Measurements from ENCODE around the gene FN1.
"Not testable (repeated sequence)": the region's sequence is repeated elsewhere in the genome, so short reads cannot be mapped to it uniquely, and the experiment has no call there.

The FN1 gene

DNA sequence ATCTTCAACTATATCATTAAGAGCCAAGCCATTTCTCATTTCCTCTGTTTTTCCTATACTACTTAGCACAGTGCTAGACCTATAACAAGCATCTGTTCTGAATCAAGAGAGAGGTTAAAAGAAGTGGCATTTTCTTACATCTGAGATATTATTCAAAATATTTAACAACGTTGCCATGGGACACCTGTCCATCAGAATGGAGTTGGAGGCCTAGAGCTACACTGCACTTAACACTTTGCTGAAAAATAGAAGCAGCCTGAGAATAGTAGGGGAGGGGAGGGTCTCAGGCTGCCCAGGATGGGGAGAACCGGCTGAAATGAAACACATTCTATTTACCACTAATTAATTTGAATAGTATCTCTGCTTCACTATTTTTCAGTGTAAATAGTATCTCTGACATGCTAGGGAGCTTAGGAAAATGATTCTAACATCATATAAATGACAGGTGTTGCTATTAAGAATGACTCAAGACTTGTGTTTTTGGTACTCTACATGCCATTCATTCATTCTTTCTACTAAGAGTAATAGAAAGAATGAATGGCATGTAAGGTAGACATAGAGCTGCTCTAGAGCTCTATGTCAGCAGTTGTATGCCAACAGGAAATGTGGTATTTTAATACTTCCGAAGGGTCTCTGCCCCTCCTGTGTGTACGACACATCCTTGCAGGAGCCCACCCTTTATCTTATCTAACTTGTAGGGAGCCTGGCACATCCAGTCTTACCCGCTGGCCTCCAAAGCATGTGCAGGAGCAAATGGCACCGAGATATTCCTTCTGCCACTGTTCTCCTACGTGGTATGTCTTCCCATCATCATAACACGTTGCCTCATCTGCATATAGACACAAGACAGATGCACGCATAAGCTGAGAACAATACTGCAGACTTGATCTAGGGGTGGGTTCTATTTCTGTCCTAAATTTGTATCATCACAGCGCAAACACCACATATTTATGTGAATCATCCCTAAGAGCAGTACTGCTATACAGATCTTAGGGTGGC lies 71.4 kb downstream of the FN1 start:
- no peak for DNase-seq (ENCODE audit: low spot score)

DNA sequence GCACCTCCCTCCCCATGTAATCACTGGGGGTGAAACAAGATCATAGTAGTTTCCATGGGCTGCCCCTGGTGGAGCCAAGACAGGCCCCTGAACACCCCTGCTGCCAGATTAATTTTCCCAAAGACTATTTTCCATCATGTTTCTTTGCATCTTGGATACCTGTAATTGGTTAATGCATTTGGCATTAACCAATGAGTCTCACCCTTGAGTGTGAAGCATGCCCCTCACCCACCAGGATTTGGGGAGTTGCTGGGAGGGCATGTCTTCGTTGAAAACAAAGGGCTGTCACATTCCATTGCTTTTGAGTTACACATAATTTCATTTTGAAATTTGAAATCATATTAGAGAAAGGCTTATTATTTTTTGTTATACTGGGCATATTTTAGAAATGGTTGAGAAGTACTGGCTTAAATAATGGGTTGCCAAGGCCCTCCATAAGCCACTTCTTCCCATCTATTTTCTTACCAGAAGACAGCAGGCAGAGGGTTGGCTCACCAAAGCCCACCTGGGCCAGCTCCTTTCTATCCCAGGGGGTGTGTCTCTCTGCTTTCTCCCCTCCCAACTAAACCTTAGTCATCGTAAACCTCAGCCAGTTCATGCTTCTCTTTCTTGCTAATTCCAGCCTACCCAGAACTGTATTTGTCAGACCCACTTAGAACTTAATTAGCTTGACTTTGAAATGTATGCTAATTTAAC lies 72.3 kb downstream of the FN1 start:
- DNase-seq (ENCODE audit: low spot score): no peak

DNA sequence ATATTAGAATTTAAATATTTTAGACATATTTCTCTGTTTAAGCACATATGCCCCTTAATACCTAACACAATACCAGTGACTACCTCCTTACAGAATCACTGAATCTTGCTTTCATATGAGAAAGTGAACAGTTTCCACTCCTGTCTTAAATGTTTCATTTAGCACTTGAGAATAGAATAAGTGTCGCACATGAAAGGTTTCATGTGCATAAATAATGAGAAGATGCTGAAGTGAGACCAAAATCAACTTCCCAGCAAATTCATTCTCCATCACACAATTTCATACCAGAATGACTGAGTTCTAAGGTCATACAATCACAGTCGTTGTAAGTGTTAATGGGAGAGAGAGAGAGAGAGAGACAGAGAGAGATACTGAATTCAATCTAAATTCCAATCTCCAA lies 72.8 kb downstream of the FN1 start:
- DNase-seq (ENCODE audit: low spot score): no peak

DNA sequence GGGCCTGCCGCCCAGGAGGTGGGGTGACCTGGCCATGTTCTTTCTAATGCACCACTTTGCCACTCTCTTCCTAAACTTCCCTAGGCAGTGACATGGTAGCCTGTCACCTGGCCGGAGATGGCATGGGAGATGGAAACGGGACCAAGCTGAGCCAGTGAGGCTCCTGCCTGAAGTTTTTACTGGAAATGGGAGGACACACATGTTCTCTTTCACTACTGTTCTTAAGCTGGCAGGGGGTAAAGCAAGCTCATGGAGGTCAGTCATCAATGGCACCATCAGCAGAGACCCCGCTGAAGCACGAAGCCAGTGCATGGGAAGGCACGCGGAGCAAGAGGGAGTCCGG lies 73.3 kb downstream of the FN1 start:
- no peak for DNase-seq (ENCODE audit: low spot score)

DNA sequence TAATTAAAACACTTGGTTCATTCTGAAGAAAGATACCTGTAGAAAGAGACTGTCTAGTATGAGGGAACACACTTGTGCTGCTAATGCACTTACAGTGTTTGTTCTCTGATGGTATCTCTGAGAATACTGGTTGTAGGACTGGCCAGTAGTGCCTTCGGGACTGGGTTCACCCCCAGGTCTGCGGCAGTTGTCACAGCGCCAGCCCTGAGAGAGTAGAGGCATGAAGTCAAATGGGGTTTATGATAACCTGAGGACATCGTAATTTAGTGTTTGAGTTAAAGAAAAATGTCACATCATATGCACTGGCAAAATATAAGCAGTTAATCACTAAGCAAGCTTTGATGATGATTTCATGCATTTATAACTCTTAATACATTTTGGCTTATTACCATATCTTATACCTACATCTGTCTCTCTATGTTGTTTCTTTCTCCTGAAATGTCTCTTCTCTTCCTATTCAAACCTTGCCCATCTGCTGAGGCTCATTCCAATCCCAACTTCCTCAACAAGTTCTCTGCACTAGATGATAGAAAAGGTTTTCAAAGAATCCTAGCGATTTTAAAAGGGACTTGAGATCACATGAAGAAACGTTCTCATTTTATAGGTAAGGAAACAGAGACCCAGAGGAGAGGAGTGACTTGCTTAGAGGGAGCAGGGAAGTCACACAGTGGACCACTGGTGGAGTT lies 73.8 kb downstream of the FN1 start:
- DNase-seq (ENCODE audit: low spot score): no peak

DNA sequence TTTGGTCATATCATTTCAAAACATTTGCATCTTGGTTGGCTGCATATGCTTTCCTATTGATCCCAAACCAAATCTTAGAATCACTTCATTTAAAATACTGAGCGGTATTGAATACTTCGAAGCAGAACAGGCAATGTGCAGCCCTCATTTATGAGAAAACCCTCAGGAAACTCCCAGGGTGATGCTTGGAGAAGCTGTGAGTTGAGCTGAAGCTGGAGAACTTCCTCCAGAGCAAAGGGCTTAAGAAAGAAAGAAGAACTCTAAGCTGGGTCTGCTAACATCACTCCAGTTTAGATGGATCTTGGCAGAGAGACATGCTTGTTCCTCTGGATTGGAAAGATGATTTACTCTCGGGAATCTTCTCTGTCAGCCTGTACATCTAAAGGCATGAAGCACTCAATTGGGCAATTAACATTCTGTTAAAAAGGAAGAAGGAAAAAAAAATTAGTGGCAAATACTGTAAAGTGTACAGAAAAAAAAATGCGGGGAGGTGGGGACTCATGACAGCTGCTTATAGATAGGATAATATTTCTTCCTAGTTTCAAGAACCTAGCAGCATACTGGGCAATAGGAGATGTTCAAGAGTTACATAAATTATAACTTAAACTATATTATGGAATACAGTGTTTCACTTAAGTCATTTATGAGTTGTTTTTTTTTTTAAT lies 74.5 kb downstream of the FN1 start:
- no peak for DNase-seq (ENCODE audit: low spot score)

DNA sequence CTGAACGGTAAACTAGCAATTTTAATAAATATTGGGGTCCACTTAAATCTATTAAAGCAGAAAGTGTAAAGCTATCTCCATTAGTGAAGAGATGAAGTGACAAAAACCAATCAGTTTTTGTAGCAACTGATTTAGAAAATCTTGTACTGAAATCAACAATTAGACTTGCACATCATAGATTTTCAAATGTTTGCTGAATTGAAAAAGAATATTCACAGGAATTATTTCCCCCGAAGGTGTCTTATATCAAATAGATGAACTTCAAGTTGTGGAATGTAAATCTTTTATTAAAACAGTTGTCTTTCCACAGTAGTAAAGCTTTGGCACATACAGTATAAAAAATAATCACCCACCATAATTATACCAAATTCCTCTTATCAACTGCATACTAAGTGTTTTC lies 75.3 kb downstream of the FN1 start:
- DNase-seq (ENCODE audit: low spot score): no peak

DNA sequence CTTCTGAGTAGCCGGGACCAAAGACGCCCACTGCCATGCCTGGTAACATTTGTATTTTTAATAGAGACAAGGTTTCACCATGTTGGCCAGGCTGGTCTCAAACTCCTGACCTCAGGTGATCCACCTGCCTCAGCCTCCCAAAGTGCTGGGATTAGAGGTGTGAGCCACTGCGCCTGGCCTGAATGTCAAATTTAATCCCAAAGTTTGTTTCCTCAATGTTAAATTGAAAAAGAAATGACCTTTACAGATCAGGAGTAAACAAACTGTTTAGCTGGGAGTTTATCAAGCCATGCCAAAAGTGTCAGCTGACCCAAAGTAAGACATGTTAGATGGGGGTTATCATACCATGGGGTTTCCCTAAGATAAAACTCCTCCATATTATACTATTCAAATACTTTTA lies 75.8 kb downstream of the FN1 start:
- not testable (repeated sequence) for DNase-seq (ENCODE audit: low spot score)

DNA sequence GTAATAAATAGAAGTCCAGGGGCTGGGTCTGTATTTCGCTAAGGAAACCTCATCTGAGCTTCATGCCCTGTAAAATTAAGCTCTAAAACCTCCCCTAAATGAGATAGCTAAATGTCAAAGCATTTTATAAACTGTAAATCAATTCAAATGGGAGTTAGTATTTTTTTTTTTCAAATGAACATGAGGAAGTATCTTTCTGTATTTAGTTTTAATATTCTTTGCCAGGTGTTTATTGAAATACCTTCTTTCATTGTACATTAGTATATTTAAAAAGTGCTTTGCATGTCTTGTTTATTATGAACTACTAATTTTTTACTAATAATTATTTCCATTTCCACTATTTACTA lies 76.3 kb downstream of the FN1 start:
- DNase-seq (ENCODE audit: low spot score): no peak

DNA sequence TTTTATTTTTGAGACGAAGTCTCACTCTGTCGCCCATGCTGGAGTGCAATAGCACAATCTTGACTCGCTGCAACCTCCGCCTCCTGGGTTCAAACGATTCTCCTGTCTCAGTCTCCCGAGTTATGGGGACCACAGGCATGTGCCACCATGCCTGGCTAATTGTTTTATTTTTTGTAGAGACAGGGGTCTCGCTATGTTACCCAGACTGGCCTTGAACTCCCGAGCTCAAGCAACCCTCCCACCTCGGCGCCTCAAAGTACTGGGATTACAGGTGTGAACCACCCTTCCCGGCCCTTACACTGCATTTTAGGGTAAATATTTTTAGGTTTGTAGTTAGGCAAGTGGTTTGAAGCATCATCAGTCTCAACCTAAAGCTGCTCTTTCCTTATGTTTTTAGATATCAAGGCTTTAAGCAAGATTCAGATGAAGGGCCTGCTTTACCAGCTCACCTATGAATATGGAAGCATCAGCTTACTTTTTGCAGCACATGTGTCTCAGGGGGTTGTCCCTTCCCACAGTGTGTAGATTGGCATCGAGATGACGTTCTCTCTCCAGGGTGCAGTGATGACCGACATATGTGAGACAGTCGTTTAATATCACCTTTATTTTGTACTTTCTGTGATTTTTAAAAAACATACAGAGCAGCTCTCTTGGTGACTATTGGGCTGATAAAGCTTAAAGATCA lies 76.8 kb downstream of the FN1 start:
- DNase-seq (ENCODE audit: low spot score): no peak

DNA sequence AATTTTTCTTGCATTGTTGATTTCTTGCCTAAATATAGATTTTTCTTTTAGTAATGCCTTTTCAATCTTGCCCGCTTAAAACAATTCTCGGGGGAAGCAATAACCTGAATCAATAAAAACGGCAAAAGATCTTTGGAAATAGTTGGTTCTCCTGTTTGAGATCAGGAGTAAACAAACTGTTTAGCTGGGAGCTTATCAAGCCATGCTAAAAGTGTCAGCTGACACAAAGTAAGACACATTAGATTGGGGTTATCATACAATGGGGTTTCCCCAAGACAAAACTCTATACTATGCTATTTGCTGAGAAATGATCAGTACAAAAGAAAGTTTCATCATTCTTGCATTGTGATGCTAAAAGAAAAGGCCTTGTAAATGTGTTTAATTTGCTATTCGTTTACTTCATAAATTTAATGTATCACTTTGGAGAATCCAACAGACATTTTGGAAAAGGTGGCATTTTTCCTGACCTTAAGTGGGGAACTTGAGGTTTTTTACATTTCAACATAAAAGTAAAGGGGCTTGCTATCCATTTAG lies 77.5 kb downstream of the FN1 start:
- DNase-seq (ENCODE audit: low spot score): no peak

DNA sequence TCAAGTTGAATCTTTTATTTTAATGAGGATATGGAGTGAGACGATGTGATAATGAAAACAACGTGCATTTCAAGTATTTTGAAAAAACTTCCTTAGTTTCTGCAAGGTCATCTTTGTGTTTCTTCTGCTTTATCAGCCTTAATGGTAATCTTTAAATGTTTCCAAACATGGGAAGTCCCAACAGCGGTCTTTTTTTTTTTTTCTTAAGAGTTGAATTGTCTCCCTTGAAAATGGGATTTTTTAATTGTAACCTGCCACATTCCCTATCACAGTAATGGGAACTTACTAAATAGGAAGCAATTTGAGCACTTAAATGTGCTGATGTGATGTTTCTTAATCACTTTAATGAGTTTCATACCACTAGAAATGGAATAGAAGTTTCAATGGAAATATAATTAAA lies 78.2 kb downstream of the FN1 start:
- no peak for DNase-seq (ENCODE audit: low spot score)

DNA sequence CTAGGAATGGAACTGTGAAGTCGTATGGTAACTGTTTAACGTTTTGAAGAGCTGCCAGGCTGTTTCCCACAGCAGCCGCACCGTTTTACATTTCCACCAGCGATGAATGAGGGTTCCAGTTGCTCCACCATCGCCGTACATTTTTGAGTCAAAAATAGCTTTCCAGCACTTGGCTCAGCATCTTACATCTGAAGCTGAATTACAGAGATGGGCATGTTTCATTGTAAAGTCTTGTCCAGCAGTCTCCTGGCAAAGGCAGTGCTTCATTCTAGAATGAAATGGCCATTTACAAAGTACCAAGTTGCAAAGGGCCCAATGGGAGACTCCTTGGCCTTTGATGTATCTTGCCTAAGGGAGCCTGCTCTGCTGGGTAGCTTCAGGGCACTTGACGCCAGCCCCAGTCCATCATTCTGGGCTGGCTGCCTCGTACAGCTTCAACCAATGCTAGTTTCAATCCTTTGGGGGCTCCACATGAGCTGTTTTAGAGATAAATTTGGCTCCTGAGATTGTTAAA lies 78.9 kb downstream of the FN1 start:
- no peak for DNase-seq (ENCODE audit: low spot score)

DNA sequence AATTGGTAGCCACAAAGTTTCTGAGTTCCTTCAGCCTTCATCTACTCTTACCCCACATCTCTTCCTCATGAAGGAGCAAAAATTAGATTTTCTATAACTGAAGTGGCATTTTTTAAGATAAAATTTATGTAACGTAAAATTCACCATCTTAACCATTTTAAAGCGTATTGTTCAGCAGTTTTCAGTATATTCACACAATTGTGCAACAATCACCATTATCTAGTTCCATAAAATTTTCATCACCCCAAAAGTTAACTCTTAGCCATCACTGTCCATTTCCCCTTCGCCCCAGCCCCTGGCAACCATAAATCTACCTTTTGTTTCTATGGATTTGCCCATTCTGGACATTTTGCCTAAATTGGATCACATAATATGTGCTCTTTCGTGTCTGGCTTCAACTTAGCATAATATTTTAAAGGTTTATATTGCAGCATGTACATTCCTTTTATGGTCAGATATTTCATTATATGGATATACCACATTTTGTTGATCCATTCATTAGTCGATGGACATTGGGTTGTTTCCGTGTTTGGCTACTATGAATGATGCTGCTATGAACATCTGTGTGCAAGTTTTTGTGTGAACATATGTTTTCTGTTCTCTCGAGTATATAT lies 79.4 kb downstream of the FN1 start:
- DNase-seq (ENCODE audit: low spot score): no peak

DNA sequence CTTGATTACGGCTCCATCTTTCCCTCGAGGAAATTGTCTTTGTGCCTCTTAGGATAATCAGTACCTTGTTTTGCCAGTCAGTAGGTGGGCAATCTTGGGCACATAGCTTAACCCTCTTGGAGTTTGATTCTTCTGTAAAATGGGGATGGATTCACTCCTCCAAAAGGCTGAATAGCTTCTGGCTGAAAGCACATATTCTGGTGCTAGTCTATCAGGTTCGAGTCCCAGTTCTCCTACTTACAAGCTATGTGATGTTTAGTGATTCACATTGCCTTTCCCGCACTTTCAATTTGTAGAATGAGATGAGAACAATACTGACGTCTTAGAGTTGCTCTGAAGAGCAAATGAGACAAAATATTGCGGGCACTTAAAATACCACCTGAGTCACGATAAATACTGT lies 80.1 kb downstream of the FN1 start:
- DNase-seq (ENCODE audit: low spot score): no peak

DNA sequence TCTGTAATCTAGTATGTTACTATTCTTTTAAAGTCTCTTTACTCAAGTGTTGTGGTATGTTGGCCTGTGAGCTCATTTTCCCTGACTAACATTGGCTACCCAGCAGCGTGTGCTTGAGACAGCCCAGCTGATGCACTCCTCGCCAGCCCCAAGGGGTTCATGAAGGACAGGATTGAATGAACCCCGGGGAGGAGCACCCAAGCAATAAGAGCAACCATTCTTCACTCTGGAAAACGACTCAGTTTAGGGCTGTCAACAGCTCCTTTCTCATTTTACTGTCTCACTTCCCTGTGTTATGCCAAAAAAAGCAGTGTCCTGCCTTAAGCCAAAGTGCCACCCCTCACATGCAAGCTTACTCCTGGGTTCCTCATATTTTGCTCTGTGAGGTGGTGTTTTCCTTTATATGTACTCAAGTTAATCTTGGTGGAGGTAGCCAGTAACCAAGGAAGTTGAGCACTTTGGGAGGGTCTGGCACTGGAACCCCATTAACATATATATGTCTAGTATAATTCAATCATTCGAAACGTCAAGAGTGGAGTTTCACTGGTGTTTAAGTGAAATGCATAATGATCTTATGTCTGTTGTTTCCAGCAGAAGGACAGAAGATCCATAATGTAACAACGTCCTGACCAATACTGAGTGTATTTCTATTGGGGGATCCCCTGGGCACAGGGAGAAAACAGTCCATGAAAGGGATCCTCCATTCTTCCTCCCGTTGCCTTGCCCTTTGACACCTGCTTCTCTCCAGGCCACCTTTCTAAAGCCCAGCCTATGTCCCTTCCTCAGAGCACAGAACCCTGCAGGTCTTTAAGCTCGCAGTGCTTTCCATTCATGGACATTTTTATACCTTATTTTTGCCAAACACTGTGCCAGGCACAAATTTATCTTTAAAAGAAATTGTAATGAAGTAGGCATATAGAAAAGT lies 80.8 kb downstream of the FN1 start:
- DNase-seq (ENCODE audit: low spot score): no peak

DNA sequence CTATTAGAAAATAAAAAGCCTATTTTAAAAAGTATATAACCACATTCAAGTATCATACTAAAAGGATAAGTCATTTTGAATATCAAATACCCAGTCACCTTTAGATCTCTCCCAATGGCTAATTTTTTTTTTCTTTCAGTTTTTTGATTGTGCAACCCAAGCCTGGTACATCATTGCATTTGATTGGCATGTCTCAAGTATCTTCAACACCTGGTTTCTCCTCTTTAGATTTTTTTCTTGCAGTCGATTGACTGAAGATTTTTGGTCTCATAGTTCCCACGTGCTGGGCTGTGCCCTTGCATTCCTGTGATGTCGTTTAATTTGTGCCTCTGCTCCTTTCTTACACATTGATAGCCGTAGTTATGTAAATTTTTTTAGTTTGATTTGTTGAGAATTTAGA lies 83.3 kb downstream of the FN1 start:
- DNase-seq (ENCODE audit: low spot score): no peak

DNA sequence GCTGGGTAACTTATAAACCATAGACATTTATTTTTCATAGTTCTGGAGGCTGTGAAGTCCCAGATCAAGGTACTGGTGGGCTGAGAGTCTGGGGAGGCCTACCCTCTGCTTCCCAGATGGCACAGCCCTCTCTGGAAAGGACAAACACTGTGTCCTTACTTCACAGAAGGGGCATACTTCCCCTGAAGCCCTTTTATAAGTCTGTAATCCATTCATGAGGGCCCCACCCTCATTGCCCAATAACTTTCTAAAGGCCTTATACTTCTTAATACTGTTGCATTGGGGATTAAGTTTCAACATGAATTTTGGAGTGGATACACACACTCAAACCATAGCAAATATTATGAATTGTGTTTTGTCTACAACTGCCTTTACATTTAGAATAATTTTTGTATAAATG lies 88.0 kb downstream of the FN1 start:
- no peak for DNase-seq (ENCODE audit: low spot score)

DNA sequence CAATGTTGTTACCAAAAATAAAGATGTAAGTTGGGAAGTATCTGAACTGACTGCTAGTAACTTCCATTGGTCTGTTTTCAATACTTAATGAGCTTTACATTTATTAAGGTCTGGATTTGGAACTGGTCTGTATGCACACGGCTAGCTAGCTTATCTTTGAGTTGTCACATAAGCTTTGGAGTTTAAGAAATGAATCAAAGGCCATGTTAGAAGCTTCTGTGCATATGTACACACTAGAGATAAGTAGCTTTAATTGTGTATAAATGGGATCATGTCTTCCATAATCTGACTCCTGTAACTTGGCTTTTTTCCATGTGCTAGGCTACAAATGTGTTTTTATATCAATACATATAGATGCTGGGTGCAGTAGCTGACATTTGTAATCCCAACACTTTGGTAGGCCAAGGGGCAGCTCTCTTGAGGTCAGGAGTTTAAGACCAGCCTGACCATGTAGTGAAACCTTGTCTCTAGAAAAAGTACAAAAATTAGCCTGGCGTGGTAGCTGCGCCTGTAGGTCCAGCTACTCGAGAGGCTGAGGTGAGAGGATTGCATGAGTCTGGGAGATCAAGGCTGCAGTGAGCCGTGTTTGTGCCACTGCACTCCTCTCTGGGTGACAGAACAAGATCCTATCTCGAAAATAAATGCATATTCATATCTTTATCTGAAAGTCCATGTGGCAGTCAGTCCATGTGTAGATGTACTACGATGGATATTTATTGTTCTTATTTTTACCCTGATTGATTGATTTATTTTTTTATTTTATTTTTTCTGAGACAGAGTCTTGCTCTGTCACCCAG lies 96.8 kb downstream of the FN1 start:
- no peak for DNase-seq (ENCODE audit: low spot score)

Data from HuH-7 (cell line).